Naive thymus-derived CD8-positive, alpha-beta T cell (primary cell): Measurements from ENCODE around the gene HSDL2. TPM values are rescaled to one million over a fixed set of nuclear protein-coding genes. Genes with fewer than 3 reads are reported as not detected.
"Not testable (repeated sequence)": the region's sequence is repeated elsewhere in the genome, so short reads cannot be mapped to it uniquely, and the experiment has no call there.

Source experiments
- ATAC-seq, 2 donors: fragments of 150-1000 bp; cut with Tn5 transposase in 1 of 2; sonication (Bioruptor Pico), chemical (Tn5 transposase) in 1 of 2; 1 replicate in 1 of 2; 2 replicates in 1 of 2; pipeline ENCODE4 v1.10.0; 2021; ENCODE audit warnings: mild to moderate bottlenecking in 2 of 2, moderate library complexity in 2 of 2
- POLR2A ChIA-PET: fragments of 350-600 bp; sonication (Branson Sonifier 250); formaldehyde crosslinking; loops from one replicate; lab custom pipeline; 2021; ENCODE audit warnings: antibody characterized with exemption; lab: Charles Lee
- DNase-seq, 10 donors: peaks; one replicate each; pipeline versions ENCODE4 v3.0.0 to v3.0.0-alpha.2; 2020 to 2022
- H3K27ac Mint-ChIP-seq, 10 donors: one replicate each; pipeline ENCODE4 v1.8.0; 2020 to 2022; ENCODE audit warnings: mild to moderate bottlenecking in 10 of 10, mixed read lengths in 10 of 10, moderate library complexity in 4 of 10, inconsistent platforms in 1 of 10
- H3K27me3 Mint-ChIP-seq, 5 donors: one replicate each; pipeline ENCODE4 v1.8.0; 2021 to 2022; ENCODE audit warnings: mixed read lengths in 5 of 5
- H3K36me3 Mint-ChIP-seq, 3 donors: one replicate each; pipeline ENCODE4 v1.8.0; 2020 to 2022; ENCODE audit warnings: mixed read lengths in 3 of 3, mild to moderate bottlenecking in 2 of 3, inconsistent platforms in 1 of 3
- H3K4me1 Mint-ChIP-seq, 4 donors: one replicate each; pipeline ENCODE4 v1.8.0; 2021 to 2022; ENCODE audit warnings: mixed read lengths in 4 of 4
- H3K4me3 Mint-ChIP-seq, 10 donors: one replicate each; pipeline ENCODE4 v1.8.0; 2020 to 2022; ENCODE audit warnings: mild to moderate bottlenecking in 10 of 10, mixed read lengths in 10 of 10, moderate library complexity in 6 of 10, inconsistent platforms in 1 of 10
- H3K9me3 Mint-ChIP-seq, 9 donors: one replicate each; pipeline ENCODE4 v1.8.0; 2020 to 2022; ENCODE audit warnings: mixed read lengths in 9 of 9, mild to moderate bottlenecking in 3 of 9, inconsistent platforms in 1 of 9, moderate library complexity in 1 of 9
- polyA plus RNA-seq, 3 donors: library from polyadenylated mRNA; unstranded; fragments of 300-500 nt; fragmentation: Illumina TruSeq; gene quantifications; one replicate each; pipeline ENCODE4 v1.2.3, GENCODE V29; 2021
- total RNA-seq, 8 experiments: library from RNA in 2 of 8; stranded (reverse) in 2 of 8; gene quantifications; one replicate each; pipeline ENCODE4 v1.2.3 and lab custom pipeline; 2021 to 2026

HSDL2 gene
- total and polyA plus RNA-seq, 5 experiments from 2014 or later = 13.2 to 25.0 (median 17.2) TPM

GRCh38 chr9:112348257-112349007 lies 31.5 kb upstream of the HSDL2 start:
- Mint-ChIP-seq H3K27me3 (peaks cover 0 to 3% (median 0%) of the 10 kb centered on the region in 5 donors), H3K9me3 (no peaks in the 10 kb centered on the region), H3K27ac (peak overlapping the region in 8 of 10 donors; percentile 13 to 84 (median 42)), H3K4me3 (peak overlapping the region; percentile 64 to 85 (median 74)), H3K4me1 (peaks cover 6 to 12% (median 10%) of the 10 kb centered on the region in 4 donors), H3K36me3 (no peaks in the 10 kb centered on the region)
- ATAC-seq (peak; percentile 65 to 70), DNase-seq (peak; percentile 37 to 84 (median 60))
- POLR2A ChIA-PET = interaction anchor here (1.0 kb wide), 1 partner anchor 32 kb away, joined by 3 read pairs; the partner anchor contains the start of gene HSDL2

DNA sequence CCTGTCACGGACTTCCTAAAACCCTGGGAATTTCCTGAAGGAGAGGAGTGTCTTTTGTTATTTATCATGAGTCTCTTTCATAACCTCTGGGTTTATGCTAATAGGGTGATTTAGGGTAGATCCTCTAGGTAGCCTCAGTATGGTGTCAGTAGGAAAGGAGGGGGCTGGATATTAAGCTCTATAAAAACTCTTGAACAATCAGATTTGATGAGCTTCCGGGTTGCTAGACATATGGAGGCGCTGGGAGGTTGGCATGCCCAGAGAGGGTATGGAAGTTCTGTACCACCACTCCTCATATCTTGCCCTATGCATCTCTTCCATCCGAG lies 30.9 kb upstream of the HSDL2 start:
- Mint-ChIP-seq H3K9me3 (no peaks in the 10 kb centered on the region), H3K4me1 (peaks cover 6 to 12% (median 11%) of the 10 kb centered on the region in 4 donors), H3K27ac (peak overlapping the region in 4 of 10 donors; percentile 13 to 45 (median 25)), H3K27me3 (peaks cover 0 to 3% (median 0%) of the 10 kb centered on the region in 5 donors), H3K4me3 (peak overlapping the region; percentile 64 to 85 (median 74)), H3K36me3 (no peaks in the 10 kb centered on the region)
- POLR2A ChIA-PET = interaction anchor here (0.7 to 1.0 kb wide), 2 partner anchors 21 to 31 kb away, joined by 3 to 9 read pairs; partner anchors contain the start of gene HSDL2
- ATAC-seq (peak in 1 of 2 donors; percentile 29), DNase-seq (no peak)

DNA sequence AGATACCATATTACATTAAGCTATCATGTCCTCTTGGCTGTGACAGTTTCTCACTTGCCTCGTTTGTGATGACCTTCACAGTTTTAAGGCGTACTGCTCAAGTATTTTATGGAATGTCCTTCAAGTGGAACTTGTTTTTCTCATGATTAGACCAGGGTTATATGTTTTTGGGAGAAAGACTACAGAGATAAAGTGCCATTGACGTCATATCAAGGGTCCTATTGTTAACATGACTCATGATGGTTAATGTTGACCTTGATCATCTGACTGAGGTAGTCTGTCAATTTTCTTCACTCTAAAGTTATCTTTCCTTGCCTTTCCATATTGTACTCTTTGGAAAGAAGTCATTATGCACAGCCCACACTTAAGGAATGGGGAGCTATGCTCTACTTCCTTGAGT lies 28.7 kb upstream of the HSDL2 start:
- Mint-ChIP-seq H3K27me3 (peaks cover 0 to 3% (median 0%) of the 10 kb centered on the region in 5 donors), H3K4me1 (peaks cover 12 to 30% (median 25%) of the 10 kb centered on the region in 4 donors), H3K36me3 (no peaks in the 10 kb centered on the region), H3K4me3 (no peak overlapping the region), H3K9me3 (no peaks in the 10 kb centered on the region), H3K27ac (no peak overlapping the region)
- ATAC-seq (no peak), DNase-seq (no peak)
- POLR2A ChIA-PET = interaction anchor here (0.6 kb wide), 1 partner anchor 189 kb away, joined by 3 read pairs; no protein-coding TSS in a partner anchor

DNA sequence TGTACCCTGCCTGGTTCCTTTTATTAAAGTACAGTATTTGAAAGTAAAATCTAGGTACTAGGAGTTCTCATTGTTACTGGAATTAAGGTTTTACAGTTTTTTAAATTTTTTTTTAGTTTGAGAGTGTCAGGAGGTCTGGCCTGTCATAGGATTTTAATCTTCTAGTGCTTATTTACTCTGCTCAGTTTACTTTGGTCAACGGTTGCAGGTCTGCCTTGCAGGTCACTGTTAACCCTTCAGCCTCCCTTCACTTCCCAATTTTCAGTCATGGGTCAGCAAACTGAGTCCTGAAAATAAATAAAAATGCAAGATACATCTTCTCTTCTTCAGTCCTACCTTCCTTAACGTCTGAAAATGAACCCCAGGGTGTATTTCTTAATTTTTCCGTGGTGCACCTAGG lies 27.7 kb upstream of the HSDL2 start:
- POLR2A ChIA-PET = no interaction called here
- H3K4me3 Mint-ChIP-seq = no peak overlapping the region
- H3K36me3 Mint-ChIP-seq = no peaks in the 10 kb centered on the region
- peaks cover 12 to 31% (median 25%) of the 10 kb centered on the region in 4 donors for H3K4me1 Mint-ChIP-seq
- DNase-seq (no peak), ATAC-seq (no peak)
- H3K9me3 Mint-ChIP-seq = no peaks in the 10 kb centered on the region
- peaks cover 0 to 3% (median 0%) of the 10 kb centered on the region in 5 donors for H3K27me3 Mint-ChIP-seq
- H3K27ac Mint-ChIP-seq = no peak overlapping the region

DNA sequence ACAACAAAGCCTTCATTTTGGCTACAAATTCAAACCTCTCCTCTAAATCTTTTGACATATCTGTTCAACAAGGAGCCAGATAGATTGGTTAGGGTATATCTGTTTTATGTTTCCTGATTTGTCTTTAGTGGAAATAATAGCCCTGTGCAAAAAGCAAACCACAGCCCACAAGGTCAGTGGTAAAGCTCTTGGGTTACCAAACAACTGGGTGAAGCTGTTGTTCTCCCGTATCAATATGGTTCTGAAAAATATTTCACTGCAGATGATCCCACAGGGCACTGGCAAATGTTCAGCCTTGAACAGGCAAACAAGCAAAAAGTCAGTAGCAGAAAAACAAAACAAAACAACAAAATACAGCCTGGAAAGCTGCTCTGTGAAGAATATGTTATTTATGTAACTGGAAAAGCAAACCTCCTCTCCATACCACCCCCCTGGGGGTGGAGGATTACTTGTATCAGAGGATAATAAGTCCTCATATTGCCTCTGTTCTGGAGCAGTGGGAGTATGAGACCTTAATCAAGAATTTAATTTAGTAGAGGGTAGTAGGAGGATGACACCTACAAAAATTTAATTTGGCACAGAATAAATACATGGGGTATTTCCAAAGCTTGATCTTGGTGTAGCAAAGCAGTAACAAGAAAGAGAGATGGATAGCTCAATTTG lies 25.7 kb upstream of the HSDL2 start:
- DNase-seq (no peak), ATAC-seq (no peak)
- H3K27me3 Mint-ChIP-seq = no peaks in the 10 kb centered on the region
- H3K36me3 Mint-ChIP-seq = no peaks in the 10 kb centered on the region
- POLR2A ChIA-PET = no interaction called here
- H3K4me3 Mint-ChIP-seq = no peak overlapping the region
- H3K4me1 Mint-ChIP-seq = peaks cover 6 to 20% (median 15%) of the 10 kb centered on the region in 4 donors
- H3K27ac Mint-ChIP-seq = no peak overlapping the region
- H3K9me3 Mint-ChIP-seq = no peaks in the 10 kb centered on the region

GRCh38 chr9:112355427-112355897 lies 24.4 kb upstream of the HSDL2 start:
- H3K4me3 Mint-ChIP-seq = peak overlapping the region in 1 of 10 donors; percentile 49
- POLR2A ChIA-PET = no interaction called here
- no peaks in the 10 kb centered on the region for H3K27me3 Mint-ChIP-seq
- peaks cover 6 to 20% (median 15%) of the 10 kb centered on the region in 4 donors for H3K4me1 Mint-ChIP-seq
- DNase-seq = peak in 2 of 10 donors; percentile 26 to 39
- H3K9me3 Mint-ChIP-seq = no peaks in the 10 kb centered on the region
- H3K36me3 Mint-ChIP-seq = no peaks in the 10 kb centered on the region
- H3K27ac Mint-ChIP-seq = peak overlapping the region in 5 of 10 donors; percentile 41 to 77 (median 73)
- ATAC-seq = peak; percentile 42 to 60

DNA sequence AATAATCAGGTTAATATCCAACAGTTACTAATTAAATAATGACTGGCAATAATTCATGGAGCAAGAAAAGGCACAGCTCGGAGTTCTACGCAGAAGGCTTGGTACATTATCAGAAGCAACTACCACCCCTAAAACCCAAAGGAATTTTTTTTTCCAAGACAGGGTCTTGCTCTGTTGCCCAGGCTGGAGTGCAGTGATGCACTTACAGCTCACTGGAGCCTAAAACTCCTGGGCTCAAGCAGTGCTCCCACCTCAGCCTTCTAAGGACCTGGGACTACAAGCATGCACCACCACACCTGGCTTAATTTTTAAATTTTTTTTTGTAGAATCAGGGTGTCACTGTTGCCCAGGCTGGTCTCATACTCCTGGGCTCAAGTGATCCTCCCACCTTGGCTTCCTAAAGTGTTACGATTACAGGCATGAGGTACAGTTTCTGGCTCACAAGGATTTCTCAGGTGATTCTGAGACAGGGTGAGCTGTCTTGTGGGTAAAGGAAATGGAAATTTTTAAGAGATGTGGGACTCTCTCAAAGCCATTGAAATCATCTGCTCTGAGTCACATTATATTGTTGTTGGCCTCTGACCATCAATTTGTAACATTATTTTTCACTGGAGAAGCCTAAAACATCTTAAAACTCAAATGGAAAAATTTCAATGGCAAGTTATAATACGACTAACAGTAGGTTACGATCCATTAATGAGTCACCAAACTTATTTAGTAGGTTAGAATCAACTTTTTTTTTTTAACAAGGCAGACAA lies 19.7 kb upstream of the HSDL2 start:
- POLR2A ChIA-PET = interaction anchor here (0.7 to 1.0 kb wide), 2 partner anchors 274 to 925 kb away, joined by 3 read pairs; no protein-coding TSS in a partner anchor
- H3K9me3 Mint-ChIP-seq = peaks cover 0 to 6% (median 2%) of the 10 kb centered on the region in 9 donors
- peaks cover under 1 to 9% (median 7%) of the 10 kb centered on the region in 4 donors for H3K4me1 Mint-ChIP-seq
- peaks cover 0 to 5% (median 2%) of the 10 kb centered on the region in 3 donors for H3K36me3 Mint-ChIP-seq
- ATAC-seq (no peak), DNase-seq (no peak)
- no peak overlapping the region for H3K4me3 Mint-ChIP-seq
- peaks cover 0 to 7% (median 4%) of the 10 kb centered on the region in 5 donors for H3K27me3 Mint-ChIP-seq
- no peak overlapping the region for H3K27ac Mint-ChIP-seq

- DNase-seq = peak in 5 of 10 donors; percentile 16 to 60 (median 47)
- H3K9me3 Mint-ChIP-seq = peaks cover 0 to 17% (median 10%) of the 10 kb centered on the region in 9 donors
- H3K4me3 Mint-ChIP-seq = no peak overlapping the region
- ATAC-seq = no peak
- POLR2A ChIA-PET = interaction anchor here (0.7 kb wide), 1 partner anchor 249 kb away, joined by 4 read pairs; no protein-coding TSS in a partner anchor
- H3K4me1 Mint-ChIP-seq = peaks cover 0 to 4% (median under 1%) of the 10 kb centered on the region in 4 donors
- peaks cover 0 to 11% (median 4%) of the 10 kb centered on the region in 3 donors for H3K36me3 Mint-ChIP-seq
- no peak overlapping the region for H3K27ac Mint-ChIP-seq
- H3K27me3 Mint-ChIP-seq = peaks cover 0 to 7% (median 4%) of the 10 kb centered on the region in 5 donors
Observed at GRCh38 chr9:112361601-112362000, 18.3 kb upstream of the HSDL2 start.

DNA sequence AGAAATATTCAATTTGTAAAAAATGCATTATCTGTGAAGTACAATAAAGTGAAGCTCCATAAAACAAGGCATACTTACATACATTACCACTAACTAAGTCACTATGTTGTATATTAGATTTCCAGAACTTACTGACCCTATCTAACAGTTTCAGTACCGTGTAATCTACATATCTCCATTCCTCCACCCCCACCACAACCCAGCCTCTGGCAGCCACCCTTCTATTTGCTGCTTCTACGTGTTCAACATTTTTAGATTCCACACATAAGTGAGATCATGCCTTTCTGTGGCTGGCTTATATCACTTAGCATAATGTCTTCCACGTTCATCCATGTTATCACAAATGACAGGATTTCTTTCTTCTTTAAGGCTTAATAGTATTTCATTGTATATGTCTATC lies 15.1 kb upstream of the HSDL2 start:
- peaks cover 0 to 4% (median under 1%) of the 10 kb centered on the region in 4 donors for H3K4me1 Mint-ChIP-seq
- H3K4me3 Mint-ChIP-seq = no peak overlapping the region
- ATAC-seq = no peak
- POLR2A ChIA-PET = interaction anchor here (1.0 kb wide), 1 partner anchor 14 kb away, joined by 3 read pairs; no protein-coding TSS in a partner anchor
- H3K27me3 Mint-ChIP-seq = peaks cover 0 to 7% (median 4%) of the 10 kb centered on the region in 5 donors
- peaks cover 0 to 21% (median 10%) of the 10 kb centered on the region in 3 donors for H3K36me3 Mint-ChIP-seq
- peaks cover 7 to 41% (median 21%) of the 10 kb centered on the region in 9 donors for H3K9me3 Mint-ChIP-seq
- no peak for DNase-seq
- H3K27ac Mint-ChIP-seq = no peak overlapping the region

DNA sequence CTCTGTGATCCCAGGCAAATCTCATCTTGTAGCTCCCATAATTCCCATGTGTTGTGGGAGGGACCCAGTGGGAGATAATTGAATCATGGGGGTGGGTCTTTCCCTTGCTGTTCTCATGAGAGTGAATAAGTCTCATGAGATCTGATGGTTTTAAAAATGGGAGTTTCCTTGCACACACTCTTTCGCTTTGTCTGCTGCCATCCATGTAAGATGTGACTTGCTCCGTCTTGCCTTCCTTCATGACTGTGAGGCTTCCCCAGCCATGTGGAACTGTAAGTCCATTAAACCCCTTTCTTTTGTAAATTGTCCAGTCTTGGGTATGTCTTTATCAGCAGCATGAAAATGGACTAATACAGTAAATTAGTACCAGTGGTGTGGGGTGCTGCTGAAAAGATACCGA lies 14.7 kb upstream of the HSDL2 start:
- peaks cover 7 to 46% (median 26%) of the 10 kb centered on the region in 9 donors for H3K9me3 Mint-ChIP-seq
- DNase-seq, POLR2A ChIA-PET, ATAC-seq, H3K4me1 Mint-ChIP-seq, H3K27me3 Mint-ChIP-seq: not testable (repeated sequence)
- H3K4me3 Mint-ChIP-seq = peak overlapping the region in 1 of 10 donors; percentile 34
- peaks cover 0 to 25% (median 10%) of the 10 kb centered on the region in 3 donors for H3K36me3 Mint-ChIP-seq
- peak overlapping the region in 1 of 10 donors; percentile 83 for H3K27ac Mint-ChIP-seq

DNA sequence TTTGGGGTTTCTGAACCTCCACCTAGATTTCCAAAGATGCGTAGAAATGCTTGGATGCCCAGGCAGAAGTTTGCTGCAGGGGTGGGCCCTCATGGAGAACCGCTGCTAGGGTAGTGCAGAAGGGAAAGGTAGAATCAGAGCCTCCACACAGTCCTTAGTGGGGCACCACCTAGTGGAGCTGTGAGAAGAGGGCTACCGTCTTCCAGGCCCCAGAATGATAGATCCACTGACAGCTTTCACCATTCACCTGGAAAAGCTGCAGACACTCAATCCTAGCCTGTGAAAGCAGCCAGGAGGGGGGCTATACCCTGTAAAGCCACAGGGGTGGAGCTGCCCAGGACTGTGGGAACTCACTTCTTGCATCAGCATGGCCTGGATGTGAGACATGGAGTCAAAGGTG lies 13.3 kb upstream of the HSDL2 start:
- no peak overlapping the region for H3K27ac Mint-ChIP-seq
- no peak for DNase-seq
- ATAC-seq = no peak
- peaks cover 0 to 31% (median 10%) of the 10 kb centered on the region in 3 donors for H3K36me3 Mint-ChIP-seq
- H3K9me3 Mint-ChIP-seq = peaks cover 11 to 53% (median 33%) of the 10 kb centered on the region in 9 donors
- peaks cover 0 to 3% (median under 1%) of the 10 kb centered on the region in 4 donors for H3K4me1 Mint-ChIP-seq
- no peak overlapping the region for H3K4me3 Mint-ChIP-seq
- POLR2A ChIA-PET = interaction anchor here (0.7 kb wide), 1 partner anchor 916 kb away, joined by 3 read pairs; no protein-coding TSS in a partner anchor
- H3K27me3 Mint-ChIP-seq = peaks cover 0 to 7% (median 4%) of the 10 kb centered on the region in 5 donors
